Mesendoderm (in vitro differentiated cells): ENCODE results near the gene ESPN.

Source experiments
- DNase-seq: peaks from one replicate; pipeline ENCODE4 v3.0.0; 2013
- H2AK5ac ChIP-seq: 2 replicates; pipeline ENCODE4 v1.6.1; 2013; ENCODE audit warnings: low read length, inconsistent platforms
- H2BK120ac ChIP-seq: 2 replicates; pipeline ENCODE4 v1.6.1; 2013; ENCODE audit warnings: low read depth, mild to moderate bottlenecking, low read length, moderate library complexity, mixed read lengths
- H2BK15ac ChIP-seq: replicated peaks from 2 replicates; pipeline ENCODE4 v1.6.1; 2013; ENCODE audit warnings: low read depth, mild to moderate bottlenecking, moderate library complexity
- H2BK5ac ChIP-seq: 2 replicates; pipeline ENCODE4 v1.6.1; 2013; ENCODE audit warnings: low read length, inconsistent platforms
- H3K18ac ChIP-seq: 2 replicates; pipeline ENCODE4 v1.6.1; 2013; ENCODE audit warnings: mild to moderate bottlenecking, low read length, mixed read lengths
- H3K23ac ChIP-seq: one replicate; pipeline ENCODE4 v1.6.1; 2013; ENCODE audit warnings: low read length
- H3K27ac ChIP-seq: 2 replicates; pipeline ENCODE4 v1.5.1; 2013; ENCODE audit warnings: low read depth, mild to moderate bottlenecking, inconsistent platforms, low read length, moderate library complexity
- H3K27me3 ChIP-seq: 2 replicates; pipeline ENCODE4 v1.6.1; 2013; ENCODE audit warnings: low read length, control low read depth, mild to moderate bottlenecking, inconsistent platforms; ENCODE audit not compliant: insufficient read depth, poor library complexity
- H3K36me3 ChIP-seq: 2 replicates; pipeline ENCODE4 v1.6.1; 2013; ENCODE audit warnings: low read length, inconsistent platforms; ENCODE audit not compliant: control insufficient read depth, insufficient read depth
- H3K4ac ChIP-seq: one replicate; pipeline ENCODE4 v1.6.1; 2013; ENCODE audit warnings: low read depth, mild to moderate bottlenecking, low read length, moderate library complexity
- H3K4me1 ChIP-seq: 2 replicates; pipeline ENCODE4 v1.6.1; 2013; ENCODE audit warnings: low read depth, low read length, inconsistent platforms; ENCODE audit not compliant: control insufficient read depth
- H3K4me2 ChIP-seq: 2 replicates; pipeline ENCODE4 v1.6.1; 2013; ENCODE audit warnings: low read length
- H3K4me3 ChIP-seq: 2 replicates; pipeline ENCODE4 v1.5.1; 2013; ENCODE audit warnings: mild to moderate bottlenecking, low read length
- H3K56ac ChIP-seq: one replicate; pipeline ENCODE4 v1.6.1; 2013; ENCODE audit warnings: low read length
- H3K79me1 ChIP-seq: 2 replicates; pipeline ENCODE4 v1.6.1; 2013; ENCODE audit warnings: low read length, inconsistent platforms
- H3K79me2 ChIP-seq: 2 replicates; pipeline ENCODE4 v1.6.1; 2013; ENCODE audit warnings: mild to moderate bottlenecking, low read length; ENCODE audit not compliant: control insufficient read depth, insufficient read depth
- H3K9ac ChIP-seq: 2 replicates; pipeline ENCODE4 v1.6.1; 2013; ENCODE audit warnings: low read length, inconsistent platforms
- H4K5ac ChIP-seq: one replicate; pipeline ENCODE4 v1.6.1; 2013; ENCODE audit warnings: low read length
- H4K8ac ChIP-seq: one replicate; pipeline ENCODE4 v1.6.1; 2013; ENCODE audit warnings: low read depth, mild to moderate bottlenecking, control low read depth, low read length, moderate library complexity
- WGBS: extraction: QIAGEN DNeasy Blood & Tissue Kit; methylation state at CpG from one replicate; pipeline ENCODE4 v1.1.7; 2013; ENCODE audit warnings: low lambda C conversion rate, missing lambda C conversion rate; ENCODE audit not compliant: insufficient coverage; ENCODE audit errors: extremely low coverage; 5-methylcytosine and 5-hydroxymethylcytosine counted together

Gene ESPN

GRCh38 chr1:6468729-6469461 lies 44.3 kb downstream of the ESPN start:
- peaks cover 4% of the 10 kb centered on the region for H3K36me3 ChIP-seq
- no peak overlapping the region for H3K4ac ChIP-seq
- H3K79me1 ChIP-seq, result no peaks in the 10 kb centered on the region
- H2BK15ac ChIP-seq, result no peak overlapping the region
- no peak overlapping the region for H3K4me3 ChIP-seq
- H3K9ac ChIP-seq, result no peak overlapping the region
- no peak overlapping the region for H4K5ac ChIP-seq
- no peak overlapping the region for H3K18ac ChIP-seq
- no peak overlapping the region for H2AK5ac ChIP-seq
- no peak overlapping the region for H2BK120ac ChIP-seq
- no peaks in the 10 kb centered on the region for H3K79me2 ChIP-seq
- H3K27ac ChIP-seq, result no peak overlapping the region
- no peak for DNase-seq
- no peak overlapping the region for H3K23ac ChIP-seq
- no peak overlapping the region for H4K8ac ChIP-seq
- no peak overlapping the region for H3K56ac ChIP-seq
- no peak overlapping the region for H2BK5ac ChIP-seq
- H3K27me3 ChIP-seq, result no peaks in the 10 kb centered on the region
- no peak overlapping the region for H3K4me2 ChIP-seq
- WGBS, result no CpG with 5 or more reads among the region's 13 CpGs
- no peaks in the 10 kb centered on the region for H3K4me1 ChIP-seq

DNA sequence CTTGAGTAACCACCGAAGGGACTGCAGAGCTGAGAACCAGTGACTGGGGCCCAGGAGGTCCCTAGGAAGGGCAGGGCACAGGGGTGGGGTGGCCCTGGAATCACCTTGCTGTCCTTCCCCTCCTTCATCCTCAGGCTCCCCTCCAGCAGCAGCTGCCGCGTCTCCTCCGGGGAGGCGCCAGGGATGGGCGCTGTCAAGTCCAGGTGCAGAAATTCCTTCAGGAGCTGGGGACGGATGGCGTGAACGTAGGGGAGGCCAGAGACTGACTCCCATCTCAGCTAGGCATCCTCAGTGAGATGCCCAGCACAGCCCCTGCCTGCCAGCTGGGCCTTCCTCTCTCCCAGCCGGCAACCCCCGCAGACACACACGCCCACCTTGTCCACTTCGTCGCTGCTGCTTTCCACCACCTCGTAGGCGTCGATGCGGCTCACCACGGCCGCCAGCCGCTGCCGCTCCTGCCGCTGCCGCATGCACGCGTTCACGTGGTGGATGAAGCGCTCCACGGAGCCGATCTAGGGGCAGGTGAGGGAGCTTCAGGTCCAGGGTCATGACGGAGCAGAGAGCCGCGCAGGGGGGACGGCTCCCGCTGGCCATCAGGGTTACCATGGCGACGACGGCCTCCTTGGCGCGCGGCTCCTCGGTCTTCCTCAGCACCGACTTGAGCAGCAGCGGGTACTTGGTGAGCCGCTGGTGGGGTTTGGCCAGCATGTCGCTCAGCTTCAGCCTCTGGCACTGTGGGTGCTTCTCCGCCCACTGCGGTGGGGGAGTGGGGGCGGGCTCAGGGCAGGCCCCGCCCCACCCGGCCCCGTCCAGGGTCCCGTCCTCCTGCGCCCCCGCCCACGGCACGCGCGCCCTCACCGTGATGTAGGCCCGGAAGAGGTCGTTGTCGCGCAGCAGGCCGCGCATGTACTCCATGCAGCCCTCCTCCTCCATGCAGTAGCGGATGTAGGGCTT lies 45.8 kb downstream of the ESPN start:
- no peaks in the 10 kb centered on the region for H3K79me1 ChIP-seq
- no peak overlapping the region for H3K18ac ChIP-seq
- no CpG with 5 or more reads among the region's 67 CpGs for WGBS
- H3K4me1 ChIP-seq, result no peaks in the 10 kb centered on the region
- no peak overlapping the region for H2BK15ac ChIP-seq
- H3K36me3 ChIP-seq, result peaks cover 4% of the 10 kb centered on the region
- H3K9ac ChIP-seq, result no peak overlapping the region
- DNase-seq, result no peak
- no peak overlapping the region for H3K4ac ChIP-seq
- no peaks in the 10 kb centered on the region for H3K27me3 ChIP-seq
- H3K56ac ChIP-seq, result no peak overlapping the region
- no peak overlapping the region for H3K4me3 ChIP-seq
- no peak overlapping the region for H3K4me2 ChIP-seq
- no peak overlapping the region for H4K8ac ChIP-seq
- H3K27ac ChIP-seq, result no peak overlapping the region
- no peak overlapping the region for H2BK120ac ChIP-seq
- no peak overlapping the region for H3K23ac ChIP-seq
- H2AK5ac ChIP-seq, result no peak overlapping the region
- H4K5ac ChIP-seq, result no peak overlapping the region
- no peak overlapping the region for H2BK5ac ChIP-seq
- no peaks in the 10 kb centered on the region for H3K79me2 ChIP-seq

DNA sequence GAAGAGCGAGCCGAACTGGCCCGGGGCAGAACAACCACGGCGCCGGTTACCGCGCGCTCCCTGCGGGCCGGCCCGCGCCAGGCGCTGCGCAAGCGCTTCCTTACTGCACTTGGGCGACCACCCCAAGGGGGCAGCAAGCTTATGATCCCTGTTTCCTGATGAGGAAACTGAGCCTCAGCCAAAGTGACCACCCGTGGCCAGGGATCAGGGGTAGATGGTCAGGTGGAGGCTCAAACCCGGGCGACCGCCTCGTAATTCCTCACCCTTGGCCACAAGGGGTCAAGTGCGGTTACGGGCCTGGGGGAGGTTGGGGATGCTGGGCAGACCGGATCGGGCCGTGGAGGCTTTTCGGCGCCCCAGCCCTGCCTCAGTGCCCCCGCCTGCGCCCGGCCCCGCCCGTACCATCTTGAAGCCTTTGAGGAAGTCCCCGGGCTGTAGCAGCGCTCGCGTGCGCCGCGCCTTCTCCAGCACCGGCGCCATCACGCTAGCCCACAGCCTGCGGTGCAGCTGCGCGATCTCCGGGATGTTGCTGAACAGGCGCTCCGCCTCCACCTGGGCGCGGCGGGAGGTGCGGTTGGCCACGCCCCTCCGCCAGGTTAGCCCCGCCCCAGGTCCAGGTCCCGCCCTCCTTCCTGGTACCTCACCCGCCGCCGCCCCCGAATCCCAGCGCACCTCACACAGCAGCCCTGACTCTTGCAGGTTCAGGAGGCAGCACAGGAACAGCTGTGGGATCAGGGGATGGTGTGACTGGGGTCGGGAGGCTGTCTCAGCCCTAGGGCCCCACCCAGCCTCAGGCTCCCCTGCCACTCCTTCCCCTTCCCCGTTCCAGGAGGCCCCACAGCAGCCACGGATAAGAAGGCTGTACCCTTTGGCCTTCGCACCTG lies 46.8 kb downstream of the ESPN start:
- no peak overlapping the region for H3K27ac ChIP-seq
- no peaks in the 10 kb centered on the region for H3K4me1 ChIP-seq
- H3K4me3 ChIP-seq, result no peak overlapping the region
- H2BK5ac ChIP-seq, result no peak overlapping the region
- H3K36me3 ChIP-seq, result peaks cover 4% of the 10 kb centered on the region
- H3K27me3 ChIP-seq, result no peaks in the 10 kb centered on the region
- no CpG with 5 or more reads among the region's 67 CpGs for WGBS
- no peak overlapping the region for H3K56ac ChIP-seq
- no peak overlapping the region for H3K23ac ChIP-seq
- H4K8ac ChIP-seq, result no peak overlapping the region
- H3K18ac ChIP-seq, result no peak overlapping the region
- no peak overlapping the region for H4K5ac ChIP-seq
- no peak overlapping the region for H3K4me2 ChIP-seq
- H3K79me1 ChIP-seq, result no peaks in the 10 kb centered on the region
- H2AK5ac ChIP-seq, result no peak overlapping the region
- H3K9ac ChIP-seq, result no peak overlapping the region
- H3K79me2 ChIP-seq, result no peaks in the 10 kb centered on the region
- no peak overlapping the region for H3K4ac ChIP-seq
- no peak for DNase-seq
- H2BK15ac ChIP-seq, result no peak overlapping the region
- no peak overlapping the region for H2BK120ac ChIP-seq

- Histone ChIP-seq H3K9ac (no peak overlapping the region), H2BK120ac (no peak overlapping the region), H2AK5ac (no peak overlapping the region), H3K4me2 (no peak overlapping the region), H3K4me1 (no peaks in the 10 kb centered on the region), H3K23ac (no peak overlapping the region), H3K4me3 (no peak overlapping the region), H3K27me3 (no peaks in the 10 kb centered on the region), H4K8ac (no peak overlapping the region), H2BK5ac (no peak overlapping the region), H3K36me3 (peaks cover 4% of the 10 kb centered on the region), H3K18ac (no peak overlapping the region), H3K79me1 (no peaks in the 10 kb centered on the region), H2BK15ac (no peak overlapping the region), H3K4ac (no peak overlapping the region), H3K56ac (no peak overlapping the region), H3K27ac (no peak overlapping the region), H4K5ac (no peak overlapping the region), H3K79me2 (no peaks in the 10 kb centered on the region)
- DNase-seq, result no peak
- WGBS, result no CpG with 5 or more reads among the region's 7 CpGs
Measured at GRCh38 chr1:6471970-6472368, 47.4 kb downstream of the ESPN start.

DNA sequence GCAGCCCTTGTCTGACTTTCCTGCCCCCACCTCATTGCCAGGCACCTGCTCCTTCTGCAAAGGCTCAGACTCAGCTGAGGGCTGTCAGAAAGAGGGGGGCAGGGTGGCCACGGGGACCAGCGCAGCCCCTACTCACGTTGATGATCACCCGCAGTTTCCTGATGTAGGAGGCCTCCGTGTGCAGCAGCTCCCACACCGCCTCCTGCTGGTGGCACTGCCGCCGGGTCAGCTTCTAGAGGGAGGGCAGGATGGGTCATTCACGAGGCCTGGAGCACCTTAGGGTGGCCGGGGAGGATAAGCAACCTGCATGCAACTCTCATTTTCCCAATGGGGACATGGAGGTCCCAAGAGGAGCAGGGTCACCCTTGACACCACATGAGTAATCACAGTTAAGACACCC lies 47.8 kb downstream of the ESPN start:
- Histone ChIP-seq H3K56ac (no peak overlapping the region), H3K9ac (no peak overlapping the region), H3K18ac (no peak overlapping the region), H3K4ac (no peak overlapping the region), H3K4me3 (no peak overlapping the region), H2BK120ac (no peak overlapping the region), H2BK15ac (no peak overlapping the region), H3K4me2 (no peak overlapping the region), H3K79me1 (no peaks in the 10 kb centered on the region), H3K23ac (no peak overlapping the region), H2AK5ac (no peak overlapping the region), H4K5ac (no peak overlapping the region), H3K4me1 (no peaks in the 10 kb centered on the region), H3K79me2 (no peaks in the 10 kb centered on the region), H3K27me3 (no peaks in the 10 kb centered on the region), H4K8ac (no peak overlapping the region), H2BK5ac (no peak overlapping the region), H3K27ac (no peak overlapping the region), H3K36me3 (peaks cover 4% of the 10 kb centered on the region)
- no CpG with 5 or more reads among the region's 10 CpGs for WGBS
- no peak for DNase-seq
